SK-N-SH treated with all-trans-retinoic acid at 6 μM for 48 hours (cell line): ENCODE measurements around the gene MRPS9.

Experiments used
- ATAC-seq: fragments of 200-7000 bp; cut with Tn5 transposase; 3 replicates; pipeline ENCODE4 v1.9.1; 2020; ENCODE audit warnings: mild to moderate bottlenecking, moderate library complexity
- ARNTL ChIP-seq: fragments of 450-650 bp; formaldehyde crosslinking; IDR thresholded peaks from 2 replicates; pipeline ENCODE4 v1.5.0; 2020; ENCODE audit warnings: low read depth, mild to moderate bottlenecking, moderate library complexity, borderline replicate concordance
- BACH2 ChIP-seq: fragments of 250-450 bp; sonication (Bioruptor Pico); IDR thresholded peaks from 2 replicates; pipeline ENCODE4 v1.9.0; 2021; ENCODE audit warnings: mild to moderate bottlenecking, borderline replicate concordance
- CREB5 ChIP-seq: fragments of 250-450 bp; sonication (Bioruptor Pico); IDR thresholded peaks from 2 replicates; pipeline ENCODE4 v1.5.1; 2020; ENCODE audit warnings: low read depth, mild to moderate bottlenecking, moderate library complexity
- CSDC2 ChIP-seq: fragments of 250-450 bp; sonication (Bioruptor Pico); IDR thresholded peaks from 2 replicates; pipeline ENCODE4 v1.5.0; 2020; ENCODE audit warnings: mild to moderate bottlenecking, moderate library complexity
- CSRNP3 ChIP-seq: fragments of 250-450 bp; sonication (Bioruptor Pico); IDR thresholded peaks from 2 replicates; pipeline ENCODE4 v1.5.1; 2021; ENCODE audit warnings: mild to moderate bottlenecking, moderate library complexity
- ESRRG ChIP-seq: fragments of 250-450 bp; sonication (Bioruptor Pico); IDR thresholded peaks from 2 replicates; pipeline ENCODE4 v1.6.1; 2021; ENCODE audit warnings: mild to moderate bottlenecking
- GLIS3 ChIP-seq: fragments of 250-450 bp; sonication (Bioruptor Pico); IDR thresholded peaks from 2 replicates; pipeline ENCODE4 v1.5.0; 2020; ENCODE audit warnings: mild to moderate bottlenecking, moderate library complexity
- ISL1 ChIP-seq: fragments of 250-450 bp; sonication (Bioruptor Pico); IDR thresholded peaks from 2 replicates; pipeline ENCODE4 v2.1.2; 2022; ENCODE audit warnings: mild to moderate bottlenecking, moderate library complexity
- OSR1 ChIP-seq: fragments of 250-450 bp; sonication (Bioruptor Pico); IDR thresholded peaks from 2 replicates; pipeline ENCODE4 v1.8.0; 2022; ENCODE audit warnings: moderate library complexity, mild to moderate bottlenecking, inconsistent platforms
- PATZ1 ChIP-seq: fragments of 250-450 bp; sonication (Bioruptor Pico); IDR thresholded peaks from 2 replicates; pipeline ENCODE4 v1.8.0; 2020; ENCODE audit warnings: mild to moderate bottlenecking, moderate library complexity, borderline replicate concordance
- POU6F1 ChIP-seq: fragments of 250-450 bp; sonication (Bioruptor Pico); IDR thresholded peaks from 2 replicates; pipeline ENCODE4 v1.8.0; 2021; ENCODE audit warnings: low read depth, mild to moderate bottlenecking, moderate library complexity, borderline replicate concordance
- RARB ChIP-seq: fragments of 250-450 bp; sonication (Bioruptor Pico); IDR thresholded peaks from 2 replicates; pipeline ENCODE4 v1.8.0; 2021; ENCODE audit warnings: mild to moderate bottlenecking, moderate library complexity
- SNAI2 ChIP-seq: fragments of 250-450 bp; sonication (Bioruptor Pico); IDR thresholded peaks from 2 replicates; pipeline ENCODE4 v1.5.0; 2020; ENCODE audit warnings: mild to moderate bottlenecking, moderate library complexity
- TCF4 ChIP-seq: fragments of 250-450 bp; sonication (Bioruptor Pico); IDR thresholded peaks from 2 replicates; pipeline ENCODE4 v1.8.0; 2021; ENCODE audit warnings: mild to moderate bottlenecking, moderate library complexity, borderline replicate concordance
- TOX ChIP-seq: fragments of 250-450 bp; sonication (Bioruptor Pico); IDR thresholded peaks from 2 replicates; pipeline ENCODE4 v1.8.0; 2021; ENCODE audit warnings: mild to moderate bottlenecking, moderate library complexity, borderline replicate concordance
- TSHZ2 ChIP-seq: fragments of 250-450 bp; sonication (Bioruptor Pico); IDR thresholded peaks from 2 replicates; pipeline ENCODE4 v1.5.0; 2020; ENCODE audit warnings: mild to moderate bottlenecking, moderate library complexity
- ZC3H10 ChIP-seq: fragments of 250-450 bp; sonication (Bioruptor Pico); IDR thresholded peaks from 2 replicates; pipeline ENCODE4 v1.5.1; 2021; ENCODE audit warnings: mild to moderate bottlenecking, moderate library complexity
- ZFP30 ChIP-seq: fragments of 450-650 bp; formaldehyde crosslinking; IDR thresholded peaks from 2 replicates; pipeline ENCODE4 v1.5.0; 2022; ENCODE audit warnings: mild to moderate bottlenecking, moderate library complexity
- ZNF565 ChIP-seq: fragments of 450-650 bp; formaldehyde crosslinking; conservative IDR thresholded peaks from 2 replicates; pipeline ENCODE4 v1.5.0; 2020; ENCODE audit warnings: low read depth, mild to moderate bottlenecking, moderate library complexity
- ZNF70 ChIP-seq: fragments of 450-650 bp; formaldehyde crosslinking; IDR thresholded peaks from 2 replicates; pipeline ENCODE4 v1.5.0; 2020; ENCODE audit warnings: mild to moderate bottlenecking, moderate library complexity
- ZNF8 ChIP-seq: fragments of 450-650 bp; formaldehyde crosslinking; IDR thresholded peaks from 2 replicates; pipeline ENCODE4 v1.5.0; 2020; ENCODE audit warnings: mild to moderate bottlenecking, moderate library complexity

The MRPS9 gene

GRCh38 chr2:105037572-105038382, at the start of gene MRPS9:
Gene MRPS9, plus strand, starts transcription at chr2:105038069. Its CDS starts 24 bp downstream, at chr2:105038093.
- ATAC-seq, result peak; percentile 99
- TF ChIP-seq CSDC2 (CRISPR knock-in tag) (no peak), CREB5 (CRISPR knock-in tag) (no peak), BACH2 (no peak), TSHZ2 (CRISPR knock-in tag) (no peak), TOX (CRISPR knock-in tag) (no peak), ARNTL (no peak), OSR1 (no peak), ISL1 (no peak), RARB (no peak), POU6F1 (no peak), TCF4 (CRISPR knock-in tag) (no peak), ESRRG (CRISPR knock-in tag) (no peak), ZNF565 (CRISPR knock-in tag) (no peak), GLIS3 (no peak), PATZ1 (CRISPR knock-in tag) (no peak), ZFP30 (CRISPR knock-in tag) (no peak), ZNF70 (CRISPR knock-in tag) (no peak), CSRNP3 (CRISPR knock-in tag) (no peak), SNAI2 (CRISPR knock-in tag) (no peak), ZC3H10 (CRISPR knock-in tag) (no peak)

- no peak for ATAC-seq
- no peak for TF ChIP-seq SNAI2 (CRISPR knock-in tag)
- no peak for TF ChIP-seq ZNF565 (CRISPR knock-in tag)
- TF ChIP-seq ZNF8 (CRISPR knock-in tag), result no peak
- no peak for TF ChIP-seq TSHZ2 (CRISPR knock-in tag)
- no peak for TF ChIP-seq ISL1
- TF ChIP-seq PATZ1 (CRISPR knock-in tag), result no peak
Observed at GRCh38 chr2:105005181-105005951, 32.5 kb upstream of the MRPS9 start.
